Inflammatory macrophage treated with lipopolysaccharide for 1 hour (primary cell): Measurements from ENCODE around the gene MTCH1.
"Not testable (repeated sequence)": the region's sequence is repeated elsewhere in the genome, so short reads cannot be mapped to it uniquely, and the experiment has no call there.

Source experiments
- DNase-seq, 2 donors: peaks; one replicate each; pipeline ENCODE4 v3.0.0-alpha.2; 2020 to 2022

Gene MTCH1

DNA sequence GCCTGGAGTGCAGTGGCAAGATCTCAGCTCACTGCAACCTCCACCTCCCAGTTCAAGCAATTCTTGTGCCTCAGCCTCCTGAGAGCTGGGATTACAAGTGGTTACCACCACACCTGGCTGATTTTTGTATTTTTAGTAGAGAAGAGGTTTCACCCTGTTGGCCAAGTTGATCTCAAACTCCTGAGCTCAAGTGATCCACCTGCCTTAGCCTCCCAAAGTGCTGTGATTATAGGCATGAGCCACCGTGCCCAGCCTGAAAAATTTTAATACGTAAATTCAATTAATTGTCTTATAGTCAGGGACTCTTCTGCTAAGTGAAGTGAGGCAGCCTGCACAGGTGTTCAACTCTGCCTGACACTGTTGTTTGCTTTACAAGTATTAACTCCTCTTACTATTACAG lies 4.4 kb upstream of the MTCH1 start:
- DNase-seq = not testable (repeated sequence)

DNA sequence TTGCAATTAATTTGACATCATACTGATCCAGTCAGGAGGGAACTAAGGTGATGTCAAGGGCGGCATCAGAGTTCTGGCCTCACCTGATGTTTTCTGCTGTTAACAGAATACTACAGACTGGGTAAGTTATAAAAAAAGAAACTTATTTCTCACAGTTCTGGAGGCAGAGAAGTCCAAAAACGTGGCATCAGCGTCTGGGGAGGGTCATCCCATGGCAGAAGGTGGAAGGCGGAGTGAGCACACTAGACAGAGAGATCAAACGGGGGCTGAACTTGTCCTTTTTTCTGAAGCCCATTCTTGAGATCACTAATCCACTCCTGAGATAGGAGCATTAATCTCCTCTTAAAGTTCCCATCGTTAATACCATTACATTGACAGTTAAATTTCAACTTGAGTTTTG lies 3.3 kb upstream of the MTCH1 start:
- no peak for DNase-seq

DNA sequence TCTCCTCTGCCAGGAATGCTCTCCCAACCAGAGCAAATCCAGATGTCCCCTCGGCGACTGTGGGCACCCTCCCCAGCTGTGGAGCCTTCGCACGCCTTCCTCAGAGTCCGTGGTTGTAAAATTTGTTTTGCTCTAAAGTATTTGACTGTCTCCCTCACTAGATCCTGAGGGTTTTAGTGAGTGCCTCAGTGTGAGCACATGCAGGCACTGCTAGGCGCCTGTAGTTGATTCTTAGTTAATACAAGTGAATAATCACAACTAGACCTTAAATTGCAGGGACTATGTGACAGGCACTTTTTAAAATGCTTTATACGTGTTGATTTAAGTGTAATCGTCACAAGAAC lies 680 bp upstream of the MTCH1 start:
- peak in 1 of 2 donors; percentile 3 for DNase-seq

DNA sequence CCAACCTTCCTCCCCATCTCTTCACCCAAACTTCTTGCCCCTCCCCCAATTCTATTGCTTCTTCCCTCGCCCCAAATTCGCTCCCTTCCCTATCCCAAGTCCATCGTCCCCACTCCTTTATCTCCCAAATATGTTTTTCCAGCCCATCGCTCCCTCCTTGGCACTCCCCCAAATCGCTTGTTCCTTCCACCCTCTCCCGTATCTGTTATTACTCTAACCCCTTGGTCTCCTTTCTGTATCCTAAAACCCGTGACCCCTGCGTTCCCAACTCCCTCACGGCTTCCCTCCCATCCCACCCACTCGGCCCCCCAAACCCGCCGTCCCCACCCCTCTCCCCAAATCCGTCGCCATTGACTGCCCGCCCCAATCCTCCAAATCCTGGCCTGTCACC lies 584 bp downstream of the MTCH1 start:
- peak in 1 of 2 donors; percentile 5 for DNase-seq

DNA sequence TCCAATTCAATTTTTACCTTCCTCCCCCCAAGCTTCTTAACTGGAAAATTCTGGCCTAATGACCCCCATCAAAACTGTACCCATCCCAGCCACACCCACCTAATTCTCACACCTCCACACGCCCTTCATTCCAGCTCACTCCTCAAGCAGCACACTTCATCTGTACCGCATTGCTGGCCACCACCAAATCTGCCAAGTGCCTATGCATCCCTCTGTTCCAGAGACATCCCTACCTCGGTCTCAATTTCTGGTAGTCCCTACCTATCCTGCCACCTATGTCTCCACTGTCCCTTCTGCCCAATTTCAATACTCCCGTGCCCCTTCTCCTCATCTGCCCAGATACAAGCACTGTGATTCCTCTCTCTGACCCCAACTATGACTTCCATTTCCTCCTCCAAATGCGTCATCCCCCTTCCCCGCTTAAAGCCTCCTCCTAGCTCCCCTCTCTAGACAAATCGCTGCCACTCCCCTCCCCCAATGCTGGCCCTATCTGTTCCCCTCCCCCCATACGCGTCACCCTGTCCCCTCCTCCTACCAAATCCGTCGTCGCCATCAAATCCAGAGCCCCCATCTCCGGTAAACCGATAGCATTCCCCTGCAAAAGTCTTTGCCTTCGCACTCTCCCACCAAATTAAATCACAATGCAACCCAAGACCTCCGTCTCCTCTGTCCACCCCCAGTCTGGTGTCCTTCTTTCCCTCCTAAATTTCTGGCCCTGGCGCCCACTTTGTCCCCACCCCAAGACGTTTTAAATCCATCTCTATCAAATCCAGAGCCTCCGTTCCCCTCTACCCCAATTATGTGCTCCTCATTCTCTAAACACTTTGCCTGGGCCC lies 1.2 kb downstream of the MTCH1 start:
- DNase-seq = peak; percentile 37 to 59

DNA sequence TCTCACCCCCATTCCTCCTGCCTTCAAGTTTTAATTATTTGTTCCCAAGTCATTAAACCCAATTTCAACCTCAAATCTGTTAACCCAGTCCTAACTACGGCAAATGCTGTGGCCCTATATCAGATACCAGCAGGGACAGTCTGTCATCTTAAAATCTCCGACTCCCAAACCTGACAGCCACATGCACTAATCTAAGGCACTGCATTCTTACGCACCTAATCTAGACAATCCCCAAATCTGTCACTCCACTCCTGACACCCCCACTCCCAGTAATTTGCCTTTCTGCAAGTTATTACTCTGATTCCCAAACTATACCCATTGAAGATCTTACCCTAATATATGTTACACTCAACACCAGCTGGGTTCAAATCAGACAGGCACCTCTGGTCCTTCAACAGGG lies 2.5 kb downstream of the MTCH1 start:
- no peak for DNase-seq

DNA sequence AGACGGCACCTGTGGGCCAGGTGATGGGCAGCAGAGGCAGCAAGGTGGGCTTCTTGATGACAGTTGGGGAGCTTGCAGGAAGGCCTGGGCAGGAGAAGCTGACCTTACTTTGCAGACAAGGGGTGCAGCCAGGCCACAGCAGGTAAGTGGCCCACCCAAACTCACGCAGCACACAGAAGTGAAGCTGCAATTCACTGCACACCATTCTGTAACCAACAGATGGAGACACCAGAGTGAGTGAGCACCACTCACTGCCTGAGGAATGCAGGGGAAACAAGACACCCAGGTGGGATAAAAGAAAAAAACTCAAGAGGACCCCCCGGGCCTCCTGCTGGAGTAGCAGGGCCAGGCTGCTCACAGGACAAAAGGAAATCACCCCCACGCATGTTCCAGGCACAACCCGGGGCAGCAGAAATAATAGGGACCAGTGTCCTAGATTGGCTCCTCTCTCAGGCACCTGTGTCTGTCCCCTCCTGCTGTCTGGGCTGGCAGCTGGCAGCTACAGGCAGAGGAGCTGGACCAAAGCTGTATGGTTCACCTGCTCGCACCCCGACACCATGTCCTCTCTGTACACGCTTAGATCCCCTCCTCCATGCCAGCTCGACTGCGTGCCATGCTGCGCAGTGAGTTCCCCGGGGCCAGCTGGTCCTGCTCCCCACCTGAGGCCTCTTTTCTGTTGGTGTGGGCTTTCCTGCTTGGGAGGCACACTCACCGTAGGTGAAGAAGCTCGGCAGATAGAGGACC lies 4.9 kb downstream of the MTCH1 start:
- DNase-seq = no peak

DNA sequence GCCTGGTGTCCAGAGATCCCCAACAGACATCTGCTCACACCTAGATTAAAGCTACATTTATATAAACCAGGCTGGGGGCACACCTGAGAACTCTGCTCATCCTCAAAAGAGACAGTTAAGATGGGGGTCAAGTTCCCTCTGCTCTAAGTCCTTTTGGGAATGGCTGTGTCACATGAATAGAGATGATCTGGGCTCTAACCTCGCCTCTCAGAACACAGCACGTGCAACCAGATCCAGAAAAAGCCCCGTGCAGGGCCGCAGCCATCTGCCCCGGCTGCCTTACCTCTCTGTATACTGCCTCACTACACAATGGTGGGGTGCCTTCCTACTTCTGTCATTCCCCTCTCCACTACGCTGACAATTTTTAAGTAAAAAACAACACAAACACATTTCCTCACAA lies 5.9 kb downstream of the MTCH1 start:
- no peak for DNase-seq

DNA sequence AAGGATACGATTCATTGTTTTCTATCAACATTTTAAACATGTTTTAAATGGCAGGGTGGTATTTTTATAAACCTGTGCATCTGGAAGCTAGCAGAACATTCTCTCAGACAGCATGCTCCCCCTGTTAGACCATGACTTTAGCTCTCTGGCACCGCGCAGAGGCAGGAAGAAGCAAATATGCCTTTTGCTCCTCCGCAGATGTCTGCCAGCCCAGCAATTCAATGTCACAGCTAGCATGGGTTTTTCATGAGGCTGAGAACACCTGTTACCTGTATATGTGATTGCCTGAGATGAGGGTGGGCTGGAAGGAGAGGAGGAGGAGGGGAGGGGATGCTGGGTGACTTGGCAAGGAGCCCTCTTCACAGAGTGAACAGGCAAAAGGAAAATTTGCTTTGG lies 6.7 kb downstream of the MTCH1 start:
- no peak for DNase-seq

DNA sequence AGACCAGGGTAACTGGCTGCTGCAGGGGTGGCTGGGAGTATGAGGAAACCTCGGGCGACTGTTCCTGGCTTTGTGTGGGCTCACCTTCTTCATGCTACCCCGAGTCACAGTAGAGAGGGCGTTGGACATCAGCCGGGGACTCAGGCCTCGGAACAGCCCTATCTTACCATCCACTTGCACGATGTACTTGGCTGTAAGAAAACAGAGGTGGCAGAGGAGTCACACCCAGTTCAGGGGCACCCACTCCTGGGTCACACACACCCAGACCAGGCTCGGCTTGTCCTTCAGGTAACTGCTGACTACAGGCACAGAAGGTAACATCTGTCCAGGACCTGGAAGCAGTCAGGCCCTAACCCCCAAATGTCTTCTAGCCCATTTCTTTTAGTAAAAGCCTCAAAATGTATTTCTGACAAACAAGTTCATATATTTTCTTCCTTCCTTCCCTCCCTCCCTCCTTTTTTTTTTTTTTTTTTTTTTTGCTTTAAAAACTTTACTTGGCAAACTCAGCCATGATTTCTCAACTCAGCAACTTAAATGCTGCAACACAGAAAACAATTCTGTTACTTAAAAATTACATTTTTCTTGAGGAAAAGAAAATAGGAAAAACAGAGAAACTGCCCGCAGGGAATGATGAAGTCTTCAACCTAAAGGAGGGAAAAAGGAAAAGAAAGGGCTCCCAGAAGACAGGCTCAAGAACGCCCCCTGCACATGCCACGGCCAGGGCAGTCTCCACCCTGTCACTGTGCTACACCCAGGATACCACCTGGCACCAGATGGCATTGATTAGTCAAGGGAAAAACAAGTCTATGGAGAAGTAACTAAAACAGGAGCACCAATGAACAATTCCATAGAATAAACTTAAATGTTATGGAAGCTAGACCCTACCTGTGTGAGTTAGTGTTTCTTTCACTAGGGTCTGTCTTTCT lies 7.3 kb downstream of the MTCH1 start:
- DNase-seq = no peak

DNA sequence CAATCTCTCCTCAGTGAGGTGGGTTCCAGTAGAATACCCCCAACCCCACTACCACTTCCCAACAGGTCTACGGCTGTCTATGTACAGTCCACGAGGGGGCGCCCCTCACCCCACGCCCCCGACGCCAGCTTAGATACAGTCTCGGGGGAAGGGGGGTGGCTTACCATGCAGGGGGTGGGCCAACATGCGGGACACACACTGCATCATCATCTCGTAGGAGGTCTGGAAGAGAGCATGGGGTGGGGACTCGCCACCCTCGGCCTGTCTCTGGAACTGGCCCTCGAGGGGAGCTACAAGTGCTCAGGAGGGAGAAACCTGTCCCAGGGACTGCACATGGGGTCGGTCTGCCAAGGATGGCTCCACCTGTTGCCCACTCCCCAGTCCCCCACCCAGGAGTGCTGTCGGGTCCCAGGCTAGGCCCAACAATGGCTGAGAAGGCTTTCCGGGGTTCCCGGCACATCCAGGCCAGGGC lies 8.5 kb downstream of the MTCH1 start:
- no peak for DNase-seq

DNA sequence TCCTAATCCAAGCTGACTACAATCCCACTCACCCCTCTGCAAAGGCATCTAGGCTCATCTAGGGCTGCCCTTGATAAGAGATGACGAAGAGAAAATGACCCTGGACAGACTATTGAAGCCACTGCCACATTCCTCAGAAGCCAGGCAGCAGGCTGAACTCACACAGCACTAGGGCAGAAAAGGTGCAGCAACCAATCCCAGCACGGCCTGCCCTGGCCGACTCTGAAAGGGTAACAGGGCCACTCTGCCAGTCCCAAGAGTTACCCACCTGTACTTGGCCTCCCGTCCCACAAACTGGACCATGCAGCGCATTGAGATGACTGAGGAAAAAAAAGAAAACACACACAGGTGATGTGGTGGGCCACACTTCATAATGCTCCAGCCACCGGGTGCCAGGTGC lies 9.1 kb downstream of the MTCH1 start:
- no peak for DNase-seq

DNA sequence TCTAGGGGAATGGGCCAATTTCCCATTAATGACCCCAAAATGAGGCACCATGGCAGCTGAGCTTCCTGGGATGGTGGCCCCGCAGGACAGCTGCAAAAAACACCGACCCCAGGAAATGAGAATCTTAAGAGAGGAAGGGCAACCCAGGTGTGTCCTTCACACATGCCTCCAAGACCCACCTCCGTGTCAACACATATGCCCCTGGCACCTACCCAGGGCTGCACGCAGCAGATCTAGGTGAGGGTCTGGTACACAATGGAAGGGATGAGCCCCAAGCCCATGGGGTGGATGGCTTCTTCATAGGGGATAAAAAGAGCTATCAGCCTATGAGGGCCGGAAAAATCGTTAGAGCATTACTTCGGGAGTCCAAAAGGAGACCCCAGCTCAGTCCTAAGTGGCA lies 9.5 kb downstream of the MTCH1 start:
- no peak for DNase-seq

DNA sequence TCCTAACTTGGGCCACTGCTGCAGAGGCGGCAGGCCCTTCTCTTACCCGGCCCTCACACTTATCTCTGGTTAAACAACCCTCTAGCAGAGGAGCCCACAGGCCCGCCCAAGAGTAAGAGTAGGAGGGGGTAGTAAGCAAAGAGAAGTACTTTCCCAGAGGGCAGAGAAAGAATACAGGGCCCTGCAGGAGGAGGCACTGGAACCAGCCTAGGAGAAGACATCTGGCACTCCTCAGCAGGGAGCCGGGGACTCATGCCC lies 10.1 kb downstream of the MTCH1 start:
- no peak for DNase-seq

DNA sequence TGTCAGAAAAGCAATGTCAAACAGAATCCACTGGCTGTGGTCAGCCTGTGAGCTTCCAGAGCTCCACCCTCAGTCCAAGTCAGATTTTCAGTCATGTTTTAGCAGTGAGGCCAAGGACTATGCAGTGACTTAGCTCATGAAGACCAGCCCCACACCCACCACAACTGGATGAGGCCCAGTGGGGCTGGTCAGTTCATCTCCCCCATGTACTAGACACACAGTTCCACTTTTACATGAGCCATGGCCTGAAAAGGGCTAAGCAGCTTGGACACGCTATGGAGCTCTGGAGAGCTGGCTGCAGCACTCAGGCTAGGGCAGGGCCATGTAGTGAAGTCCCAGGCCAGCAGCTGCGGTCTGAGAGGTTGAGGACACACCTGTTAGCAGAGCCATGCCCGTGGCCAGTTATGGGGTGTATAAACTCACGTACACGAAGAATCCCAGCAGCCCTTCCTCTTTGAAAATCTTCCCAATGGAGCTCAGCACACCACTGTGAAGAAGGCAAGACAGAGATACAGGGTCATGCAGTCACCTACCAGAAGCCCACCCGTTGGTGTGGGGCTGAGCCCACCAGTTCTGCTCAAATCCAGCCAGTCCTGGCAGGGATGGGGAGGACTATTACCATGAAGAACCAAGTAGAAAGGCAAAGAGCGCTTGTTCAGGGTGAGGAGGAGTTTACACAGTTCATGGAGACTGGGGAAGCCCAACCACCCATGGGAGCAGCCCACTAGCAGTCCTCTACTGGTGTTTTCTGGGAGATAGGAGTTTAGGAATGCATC lies 10.6 kb downstream of the MTCH1 start:
- DNase-seq = no peak

DNA sequence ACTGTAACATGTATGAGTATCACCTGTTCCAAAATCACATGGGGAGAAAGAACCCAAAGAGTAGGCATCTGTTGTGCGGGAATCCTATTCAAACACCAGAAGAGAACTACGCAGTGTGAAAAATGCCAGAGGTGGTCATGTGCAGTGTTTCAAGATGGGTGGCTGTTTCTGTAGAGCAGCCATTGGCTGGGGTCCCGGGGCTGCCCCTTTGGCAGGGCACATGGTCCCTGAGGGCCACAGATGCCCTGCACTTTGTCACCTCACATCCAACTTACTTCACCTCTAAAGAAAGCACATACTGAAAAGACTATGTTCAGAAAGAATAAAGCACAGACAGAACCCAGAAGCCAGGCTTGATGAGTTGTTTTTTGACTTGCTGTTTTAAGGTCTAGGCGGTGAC lies 12.3 kb downstream of the MTCH1 start:
- DNase-seq = no peak

DNA sequence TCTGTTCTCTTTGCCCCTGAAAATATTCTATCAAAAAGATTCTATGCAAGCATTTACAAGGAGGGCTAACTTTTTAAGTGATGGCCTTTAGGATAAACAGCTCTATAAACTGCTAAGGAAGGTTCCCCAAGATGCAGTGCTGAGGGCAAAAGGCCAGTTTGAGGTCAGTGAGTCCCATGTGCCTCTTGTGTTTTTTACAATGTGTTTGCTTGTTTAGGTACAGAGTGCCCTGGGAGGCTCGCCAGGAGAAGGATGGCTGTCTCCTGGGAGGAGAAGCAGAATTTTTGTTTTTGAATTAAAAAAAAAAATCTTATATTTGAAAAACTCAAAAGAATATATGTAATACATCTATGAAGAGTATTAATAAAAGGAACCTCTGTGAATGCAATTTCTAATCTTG lies 12.8 kb downstream of the MTCH1 start:
- DNase-seq = no peak

DNA sequence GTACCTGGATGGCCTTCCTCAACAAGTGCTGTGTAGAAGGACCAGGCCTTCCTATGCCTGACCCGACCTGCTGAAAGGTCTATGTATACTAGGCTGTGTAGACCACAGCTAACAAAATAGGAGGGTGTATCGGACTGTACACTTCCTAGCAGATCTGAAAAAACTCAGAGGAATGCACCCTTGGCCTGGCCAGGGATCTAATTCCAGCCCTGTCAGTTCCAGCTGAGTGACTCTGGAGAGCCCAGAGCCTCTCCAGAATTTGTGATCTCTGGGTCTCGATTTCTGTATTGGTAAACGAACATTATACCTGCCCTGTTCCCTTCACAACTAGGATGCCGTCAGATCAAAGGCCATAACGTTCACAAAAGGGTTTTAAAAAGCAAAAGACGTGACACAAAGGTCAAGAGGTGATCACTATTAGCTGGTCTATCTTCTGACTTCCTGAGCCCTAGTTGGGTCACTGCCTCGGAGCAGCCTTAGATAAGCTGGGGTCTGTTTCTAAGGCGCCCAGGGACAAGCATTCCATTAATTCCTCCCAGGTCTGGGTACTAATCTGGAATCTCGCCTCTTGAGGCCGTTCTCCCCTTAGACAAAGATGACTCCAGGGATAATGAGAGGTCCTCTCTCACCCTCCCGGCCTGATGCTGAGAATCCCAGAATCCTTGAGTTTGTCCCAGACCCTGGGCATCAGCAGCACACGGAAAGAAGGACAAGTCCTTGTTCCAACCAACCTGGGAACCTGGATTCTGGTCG lies 13.9 kb downstream of the MTCH1 start:
- no peak for DNase-seq

DNA sequence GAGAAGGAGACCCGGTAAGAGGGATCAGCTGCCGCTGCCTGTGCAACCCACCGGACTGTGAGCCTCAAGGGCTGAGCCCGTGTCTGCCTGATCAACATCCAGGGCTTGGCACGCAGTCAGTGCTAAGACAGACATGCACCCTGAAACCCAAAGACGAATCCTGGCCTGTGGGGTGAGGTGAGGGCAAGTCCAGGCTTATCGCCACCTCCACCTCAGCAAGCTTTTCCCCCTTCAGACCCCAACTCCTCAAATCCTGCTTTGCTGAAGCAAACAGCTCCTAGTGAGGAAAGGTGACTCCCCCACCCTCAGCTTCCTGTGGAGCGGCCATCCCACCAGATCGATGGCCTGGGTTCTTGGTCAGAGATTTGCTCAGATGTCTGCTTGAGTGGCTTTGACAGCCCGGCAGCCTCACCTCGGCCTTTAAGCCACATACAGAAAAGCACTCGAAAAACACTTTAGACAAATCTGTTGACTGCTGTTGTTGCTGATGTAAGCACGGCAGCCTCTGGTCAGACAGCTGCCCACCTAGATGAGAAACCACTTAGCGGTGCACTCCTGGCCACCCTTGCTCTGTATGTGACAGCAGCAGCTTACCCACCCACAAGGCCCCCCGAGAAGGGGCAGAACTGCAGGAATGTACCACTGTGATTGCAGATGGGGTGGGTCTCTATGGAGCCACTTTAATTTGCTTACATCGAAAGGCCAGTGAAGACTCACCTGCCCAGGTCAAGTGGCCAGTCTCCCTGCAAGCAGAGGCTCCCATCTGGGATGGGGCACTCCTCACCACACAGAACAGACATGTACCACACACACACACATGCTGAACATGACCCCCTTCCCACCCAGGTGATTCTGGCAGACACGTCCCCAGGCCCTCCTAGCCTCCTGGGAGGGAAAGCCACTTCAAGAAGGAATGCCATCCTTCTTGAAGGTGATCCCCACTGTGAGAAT lies 14.8 kb downstream of the MTCH1 start:
- no peak for DNase-seq

DNA sequence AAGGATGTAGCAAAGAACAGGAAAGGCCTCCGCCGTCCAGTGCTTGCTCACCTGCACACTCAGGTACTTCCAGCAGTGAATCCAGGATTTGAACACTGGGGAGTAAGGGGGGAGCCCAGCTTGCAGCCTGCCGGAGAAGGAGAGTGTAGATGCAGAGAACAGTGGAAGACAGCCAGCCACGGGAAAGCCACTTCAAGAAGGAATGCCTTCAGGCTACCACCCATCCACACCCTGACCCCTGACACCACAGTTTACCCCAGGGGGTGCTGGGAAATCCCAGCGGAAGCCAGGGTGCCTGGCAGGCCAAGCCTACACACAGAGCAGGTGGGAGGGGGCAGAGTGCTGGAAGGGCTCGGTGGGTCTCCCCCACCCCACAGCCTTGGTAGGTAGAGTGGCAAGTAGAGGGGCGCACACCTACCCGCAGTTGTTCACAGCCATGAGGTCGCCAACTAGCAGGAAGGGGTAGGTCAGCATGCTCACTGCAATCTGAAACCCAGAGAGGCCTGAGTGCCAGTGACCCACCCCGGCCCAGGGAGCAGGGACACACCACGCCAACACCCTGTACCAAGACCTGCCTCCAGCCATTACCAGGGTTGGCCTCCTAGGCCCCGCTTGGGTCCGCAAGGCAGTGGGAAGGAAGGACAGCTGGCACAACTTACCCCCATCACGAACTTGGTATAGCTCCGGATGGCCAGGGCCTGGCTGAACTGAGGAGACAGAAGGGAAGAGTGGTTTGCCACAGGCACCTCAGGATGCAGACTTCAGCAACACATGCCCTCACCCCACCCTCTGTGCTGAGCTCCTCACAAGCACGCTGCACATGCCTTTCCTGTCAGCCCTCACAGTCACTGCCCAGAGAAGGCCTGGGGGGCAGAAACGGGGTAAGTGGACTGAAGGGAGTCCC lies 15.8 kb downstream of the MTCH1 start:
- no peak for DNase-seq
